DMS114 treated with DMSO at 0.1 percent for 48 hours (cell line): ENCODE results near the gene RBM33.

Experiments
- DNase-seq: peaks from one replicate; lab custom pipeline; 2025; ENCODE audit not compliant: unreplicated experiment; lab: John Stamatoyannopoulos, UW

The RBM33 gene

DNA sequence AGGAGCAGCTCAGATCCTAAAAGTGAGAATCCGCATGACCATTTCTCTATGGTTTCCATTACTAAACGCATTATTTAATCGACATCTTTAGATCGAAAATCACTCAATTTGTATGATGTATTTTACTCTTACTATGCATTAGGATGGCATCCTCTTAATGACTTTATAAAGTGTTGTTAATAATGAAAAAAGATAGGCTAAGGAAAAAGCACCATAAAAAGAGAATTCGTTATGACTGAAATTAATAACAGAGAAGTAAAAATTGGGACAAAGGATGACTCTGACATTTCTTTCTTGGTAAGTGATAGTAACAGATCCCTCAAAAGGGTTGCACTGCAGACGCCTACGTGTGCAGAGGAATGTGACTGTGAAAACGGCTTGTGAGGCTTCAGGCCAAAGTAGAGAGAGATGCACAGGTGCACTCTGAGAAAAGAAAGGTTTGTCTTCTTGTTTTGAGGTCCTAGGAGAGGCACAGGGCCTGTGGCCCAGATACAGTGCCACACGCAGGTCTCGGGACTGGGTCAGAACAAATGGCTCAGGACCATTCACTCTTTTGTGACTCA lies 23.0 kb upstream of the RBM33 start:
- DNase-seq: no peak

DNA sequence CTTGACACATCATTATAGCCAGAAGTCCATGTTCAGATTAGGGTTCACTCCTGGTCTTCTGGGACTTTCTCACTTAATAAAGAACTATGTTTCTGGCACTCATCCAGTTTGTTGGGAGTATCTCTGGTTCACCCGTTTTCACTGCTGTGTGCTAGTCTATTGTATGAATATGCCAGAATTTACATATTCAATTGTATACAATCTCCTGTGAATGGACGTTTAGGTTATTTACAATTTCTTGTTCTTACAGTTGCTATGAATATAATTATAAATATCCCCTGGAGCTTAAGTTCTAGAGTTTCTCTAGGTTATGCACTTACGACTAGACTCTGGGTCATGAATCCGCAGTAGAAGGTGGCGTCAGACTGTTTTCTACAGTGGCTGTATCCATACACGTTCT lies 20.0 kb upstream of the RBM33 start:
- no peak for DNase-seq

DNA sequence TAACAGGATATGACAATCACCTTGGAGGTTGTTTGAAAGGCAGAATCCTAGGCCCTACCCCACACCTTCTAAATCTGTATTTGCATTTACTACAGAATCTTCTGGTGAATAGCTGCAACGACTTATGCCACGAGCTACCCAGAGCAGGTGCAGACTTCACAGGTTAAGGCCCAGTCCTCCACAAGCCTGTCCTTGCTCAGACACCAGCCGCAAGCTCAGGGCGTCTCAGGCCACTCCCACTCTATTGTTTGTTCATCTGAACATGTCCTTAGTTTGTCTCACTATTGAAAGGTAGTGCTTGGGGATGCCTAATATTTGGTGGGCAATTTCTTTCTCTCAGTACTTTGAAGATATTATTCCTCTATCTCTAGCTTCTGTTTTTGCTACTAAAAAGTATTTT lies 18.9 kb upstream of the RBM33 start:
- no peak for DNase-seq

DNA sequence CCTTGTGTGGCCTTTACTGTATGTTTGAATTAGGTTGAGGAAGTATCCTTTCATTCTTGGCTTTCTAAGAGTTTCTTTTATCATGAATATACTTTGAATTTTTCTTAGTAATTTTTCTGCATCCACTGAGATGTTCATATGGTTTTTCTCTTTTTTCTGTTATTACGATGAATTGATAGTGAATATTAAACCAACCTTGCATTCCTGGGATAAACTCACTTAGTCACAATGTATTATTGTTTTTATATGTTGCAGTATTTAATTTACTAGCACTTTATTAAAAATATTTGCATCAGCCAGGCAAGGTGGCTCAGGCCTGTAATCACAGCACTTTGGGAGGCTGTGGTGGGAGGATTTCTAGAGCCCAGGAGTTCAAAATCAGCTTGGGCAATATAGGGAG lies 15.3 kb upstream of the RBM33 start:
- no peak for DNase-seq

DNA sequence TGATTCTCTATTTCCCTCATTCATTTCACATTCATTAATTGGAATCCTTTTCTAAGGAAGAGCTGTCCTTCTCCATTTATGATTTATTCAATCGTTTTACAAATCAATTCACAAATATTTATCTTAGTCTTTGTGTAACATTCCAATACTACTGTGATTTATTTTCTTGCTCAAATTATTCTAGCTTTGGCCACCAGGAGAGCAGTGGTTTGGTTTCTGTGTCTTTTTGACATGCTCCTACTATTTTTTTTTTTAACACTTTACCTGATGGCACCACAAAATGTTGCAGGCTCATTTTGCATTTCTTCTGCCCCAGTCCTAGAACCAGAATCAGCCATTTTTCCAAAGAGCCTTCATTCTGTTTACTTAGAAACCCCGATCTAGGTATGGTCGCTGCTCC lies 13.3 kb upstream of the RBM33 start:
- DNase-seq: no peak

DNA sequence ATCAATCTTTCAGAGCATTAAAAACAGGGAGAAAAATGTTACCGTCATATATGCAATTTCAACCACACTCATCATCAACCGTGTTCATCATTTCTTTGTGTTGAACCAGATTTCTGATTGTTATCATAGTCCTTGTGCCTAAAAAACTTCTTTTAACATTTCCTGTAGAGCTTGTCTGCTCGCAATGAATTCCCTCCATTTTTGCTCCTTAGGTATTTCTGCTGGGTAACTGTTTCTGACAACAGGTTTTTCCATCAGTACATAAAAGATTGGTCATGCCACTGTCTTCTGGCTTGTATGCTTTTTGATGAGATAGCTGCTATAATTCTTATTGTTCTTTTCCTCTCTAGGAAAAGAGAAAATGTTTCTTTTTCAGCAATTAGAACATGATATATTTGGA lies 8.6 kb upstream of the RBM33 start:
- DNase-seq: no peak

DNA sequence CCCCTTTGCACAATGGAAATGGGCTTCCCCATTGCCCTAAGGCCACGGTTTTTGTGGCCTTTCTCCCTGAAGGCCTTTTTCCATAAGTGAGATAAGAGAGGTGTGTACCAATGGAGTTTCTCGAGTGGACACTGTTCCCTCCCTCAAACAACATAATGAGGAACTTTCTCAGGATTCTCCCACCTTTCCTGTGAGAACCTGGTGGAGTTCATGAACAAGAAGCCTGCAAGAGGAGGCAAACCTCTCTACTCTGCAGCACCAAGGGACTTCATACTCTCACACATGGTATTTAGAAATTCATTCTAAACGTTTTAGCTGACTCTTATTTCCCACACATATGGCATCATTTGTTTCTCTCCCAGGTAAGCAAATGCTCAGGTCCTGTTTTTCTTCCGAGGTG lies 7.3 kb upstream of the RBM33 start:
- no peak for DNase-seq

DNA sequence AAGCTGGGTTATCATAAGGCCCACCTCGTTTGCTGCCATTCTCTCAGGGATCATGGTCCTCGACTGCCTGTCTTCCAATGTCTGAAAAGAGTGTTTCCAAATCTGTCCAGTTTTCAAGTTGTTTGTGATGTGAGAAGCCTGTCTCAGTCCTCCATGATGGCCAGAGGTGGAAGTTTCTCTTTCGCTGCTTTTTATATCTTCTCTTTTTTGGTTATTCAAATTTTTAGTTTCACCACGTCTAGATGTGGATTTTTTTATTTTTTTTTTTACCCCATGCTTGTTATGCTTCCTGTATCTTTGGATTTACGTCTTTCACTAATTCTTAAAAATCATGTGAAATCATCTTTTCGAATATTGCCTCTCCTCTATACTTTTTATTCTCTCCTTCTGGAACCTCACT lies 6.1 kb upstream of the RBM33 start:
- DNase-seq: no peak

DNA sequence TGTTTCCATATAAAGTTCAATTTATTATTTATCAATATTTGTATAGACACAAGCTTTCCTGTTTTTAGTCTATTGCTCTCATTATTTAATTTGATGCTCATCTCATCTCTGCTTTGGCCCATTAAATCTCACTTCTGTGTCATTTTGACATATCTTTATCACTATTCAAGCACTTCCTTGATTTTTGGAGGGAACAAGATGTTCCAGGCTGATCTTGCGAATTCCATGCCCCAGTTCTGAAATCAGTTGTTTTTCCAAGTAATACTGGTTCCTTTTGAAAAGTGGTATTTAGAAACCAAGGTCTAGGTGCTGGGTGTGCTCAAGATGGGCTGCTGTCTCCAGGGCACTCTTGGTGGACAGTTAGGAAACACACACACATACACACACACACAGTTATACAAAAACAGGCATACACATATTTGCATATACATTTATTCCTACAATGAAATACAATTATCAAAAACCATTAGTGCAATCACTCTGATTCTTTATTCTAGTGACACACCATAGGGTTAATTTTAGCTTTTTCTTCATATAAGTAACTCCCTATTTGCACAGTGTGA lies 4.4 kb upstream of the RBM33 start:
- DNase-seq: no peak

DNA sequence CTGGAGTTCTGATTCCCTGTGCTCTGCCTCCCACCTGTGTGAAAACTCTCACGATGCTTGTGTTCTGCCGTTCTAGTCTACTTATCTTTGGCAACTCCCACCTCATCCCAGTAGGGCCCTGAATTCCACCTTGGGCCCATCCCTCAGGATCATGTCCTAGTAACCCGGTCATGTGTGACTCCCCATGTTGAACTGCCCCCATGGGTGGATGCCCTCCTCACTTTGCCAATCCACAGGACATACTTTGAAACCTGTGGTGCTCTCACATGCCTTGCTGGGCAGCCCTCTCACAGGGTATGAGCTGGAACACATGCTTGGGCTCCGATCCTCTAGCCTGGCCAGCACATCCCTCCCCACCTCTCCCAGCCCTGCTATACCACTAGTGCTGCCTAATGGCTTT lies 3.8 kb upstream of the RBM33 start:
- no peak for DNase-seq

DNA sequence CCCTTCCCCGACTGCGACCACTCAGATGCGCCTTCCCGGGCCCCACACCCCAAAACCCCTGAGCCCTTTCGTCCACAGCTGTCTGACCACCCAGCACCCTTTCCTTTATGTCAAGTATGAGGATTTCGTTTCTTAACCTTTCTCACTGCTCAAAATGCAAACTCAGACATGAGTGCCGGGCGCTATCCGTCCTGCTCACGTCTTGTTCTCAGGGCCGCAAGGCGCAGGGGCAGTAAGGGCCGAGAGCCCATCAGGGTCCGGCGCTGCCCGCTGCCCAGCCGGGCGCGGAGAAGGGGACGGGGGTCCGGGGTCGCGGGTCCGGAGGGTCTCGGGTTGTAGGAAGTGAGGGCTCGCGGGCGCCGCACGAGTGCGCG lies 670 bp upstream of the RBM33 start:
- no peak for DNase-seq

DNA sequence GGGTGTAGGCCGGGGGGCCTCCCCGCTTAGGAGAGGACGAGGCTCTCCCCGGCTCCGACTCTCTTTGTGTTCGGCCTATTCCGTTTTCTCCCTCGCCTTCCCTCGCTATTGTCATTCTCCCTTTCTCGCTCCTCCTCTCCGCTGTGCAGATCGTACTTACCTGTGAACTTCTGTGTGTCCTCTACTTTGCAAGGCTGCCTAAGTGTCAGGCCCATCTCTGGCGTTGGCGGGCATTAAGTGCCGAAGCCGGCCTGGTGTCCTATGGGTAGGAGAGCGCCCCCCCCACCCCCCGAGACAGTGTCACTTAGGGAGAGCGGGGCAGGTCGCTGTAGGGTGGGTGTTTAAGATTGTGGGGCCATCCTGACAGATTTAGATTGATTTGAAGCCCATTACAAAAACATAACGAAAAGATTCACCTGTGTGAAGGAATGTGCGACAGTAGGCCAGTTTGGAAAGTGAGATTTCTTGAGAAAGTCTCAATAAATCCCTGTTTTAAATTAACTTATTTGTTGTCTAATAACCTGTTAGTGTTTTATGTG lies 579 bp downstream of the RBM33 start:
- DNase-seq: peak; percentile 23

DNA sequence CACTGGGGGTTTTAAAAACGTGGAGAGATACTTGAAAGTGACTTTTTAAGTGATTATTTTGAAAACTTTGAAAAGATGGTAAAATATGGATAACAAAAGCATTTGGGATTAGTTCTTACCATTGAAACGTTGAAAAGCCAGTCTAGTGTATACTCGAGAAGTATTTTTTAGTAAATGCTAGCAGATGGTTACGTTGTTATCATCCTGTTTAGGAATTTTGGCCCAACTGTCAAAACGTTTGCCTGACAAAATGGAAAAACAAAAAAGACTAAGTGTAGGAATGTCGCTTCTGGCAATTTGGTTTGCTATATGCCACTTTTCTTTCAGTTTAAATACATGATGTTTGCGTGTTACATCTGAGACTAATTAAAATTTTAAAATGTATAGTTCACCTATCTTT lies 1.2 kb downstream of the RBM33 start:
- DNase-seq: no peak

DNA sequence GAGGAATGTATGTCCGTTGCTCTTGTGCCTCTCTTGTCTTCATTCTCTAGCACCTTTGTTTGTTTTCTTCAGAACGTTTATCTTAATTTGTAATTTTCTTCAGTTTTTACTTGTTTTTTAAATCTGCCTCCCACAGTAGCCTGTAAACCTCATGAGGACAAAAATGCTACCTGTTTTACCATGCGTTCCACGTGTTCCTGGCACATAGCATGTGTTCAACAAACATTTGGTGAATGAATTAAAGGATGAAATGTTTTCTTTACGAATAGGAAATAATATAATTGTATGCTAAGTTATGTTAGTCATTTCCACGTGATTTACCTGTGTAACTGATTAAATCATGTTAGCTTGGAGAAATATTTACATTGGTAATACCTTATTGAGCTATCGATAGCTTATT lies 2.2 kb downstream of the RBM33 start:
- no peak for DNase-seq

DNA sequence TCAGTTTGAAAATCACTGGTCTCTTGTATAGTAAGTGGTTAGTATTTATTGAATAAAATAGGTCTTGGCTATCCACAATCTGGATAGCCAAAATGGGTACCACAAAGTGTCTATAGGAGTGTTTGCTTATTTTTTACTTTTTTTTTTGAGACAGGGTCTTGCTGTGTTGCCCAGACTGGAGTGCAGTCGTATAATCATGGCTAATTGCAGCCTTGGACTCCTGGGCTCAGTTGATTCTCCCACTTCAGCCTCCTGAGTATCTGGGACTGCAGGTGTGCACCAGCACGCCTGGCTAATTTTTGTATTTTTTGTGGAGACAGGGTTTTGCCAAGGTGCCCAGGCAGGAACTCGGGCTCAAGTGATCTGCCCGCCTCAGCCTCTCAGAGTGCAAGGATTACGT lies 2.8 kb downstream of the RBM33 start:
- no peak for DNase-seq

DNA sequence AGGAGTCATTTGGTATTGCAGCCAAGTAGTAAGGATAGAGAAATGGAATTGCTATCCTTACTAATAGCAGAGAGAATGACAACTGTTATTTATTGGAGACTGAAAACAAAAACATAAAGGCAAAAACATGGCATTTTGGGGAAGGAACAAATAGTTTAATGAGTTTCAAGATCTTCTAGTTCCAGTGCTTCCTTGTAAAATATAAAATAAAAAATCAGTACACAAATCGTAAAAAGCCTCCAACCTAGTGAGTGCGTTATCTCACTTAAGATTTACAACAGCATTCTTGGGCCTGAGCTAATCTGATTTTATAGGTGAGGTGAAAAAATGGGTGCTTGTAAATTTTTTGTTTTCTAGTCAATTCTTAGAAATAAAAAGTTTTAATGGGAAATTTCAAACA lies 3.3 kb downstream of the RBM33 start:
- DNase-seq: no peak

DNA sequence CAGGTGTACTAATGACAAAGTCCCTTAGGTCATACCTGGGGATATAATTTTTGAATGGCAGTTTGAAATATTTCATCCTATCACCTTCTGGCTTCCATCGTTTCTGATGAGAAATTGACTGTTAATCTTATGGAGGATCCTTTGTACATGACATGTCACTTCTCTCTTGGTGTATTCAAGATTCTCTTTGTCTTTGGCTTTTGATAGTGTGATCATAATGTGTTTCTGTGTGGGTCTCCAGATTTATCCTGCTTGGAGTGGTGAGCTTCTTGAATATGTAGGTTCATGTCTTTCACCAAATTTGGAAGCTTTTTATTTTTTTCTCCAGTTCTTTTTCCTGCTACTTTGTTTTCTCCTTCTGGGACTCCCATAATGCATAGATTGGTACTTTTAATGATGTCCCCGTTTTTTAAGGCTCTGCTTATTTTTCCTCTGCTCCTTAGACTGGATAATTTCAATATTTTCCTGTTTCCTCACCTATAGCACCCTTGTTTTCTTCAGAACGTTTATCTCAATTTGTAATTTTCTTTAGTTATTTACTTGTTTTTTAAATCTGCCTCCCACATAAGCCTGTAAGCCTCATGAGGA lies 4.4 kb downstream of the RBM33 start:
- no peak for DNase-seq

DNA sequence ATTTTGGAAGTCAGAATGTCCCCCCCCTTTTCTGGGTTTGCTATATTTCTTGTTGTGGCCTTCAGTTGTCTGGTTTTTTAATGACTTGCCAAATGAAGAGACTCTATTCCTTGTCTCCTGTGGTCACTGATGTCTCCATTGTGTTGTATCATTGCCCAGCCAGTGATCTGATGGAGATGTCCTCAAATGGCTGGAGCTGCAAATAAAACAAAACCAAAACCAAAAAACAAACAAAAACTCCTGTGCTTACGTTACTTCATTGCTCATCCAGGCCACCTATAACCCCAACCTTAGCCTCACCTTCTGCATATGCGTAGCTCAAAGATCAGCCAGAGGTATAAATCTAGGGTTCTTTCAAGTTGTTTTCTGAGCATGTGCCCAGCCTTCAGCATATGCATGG lies 5.1 kb downstream of the RBM33 start:
- no peak for DNase-seq

DNA sequence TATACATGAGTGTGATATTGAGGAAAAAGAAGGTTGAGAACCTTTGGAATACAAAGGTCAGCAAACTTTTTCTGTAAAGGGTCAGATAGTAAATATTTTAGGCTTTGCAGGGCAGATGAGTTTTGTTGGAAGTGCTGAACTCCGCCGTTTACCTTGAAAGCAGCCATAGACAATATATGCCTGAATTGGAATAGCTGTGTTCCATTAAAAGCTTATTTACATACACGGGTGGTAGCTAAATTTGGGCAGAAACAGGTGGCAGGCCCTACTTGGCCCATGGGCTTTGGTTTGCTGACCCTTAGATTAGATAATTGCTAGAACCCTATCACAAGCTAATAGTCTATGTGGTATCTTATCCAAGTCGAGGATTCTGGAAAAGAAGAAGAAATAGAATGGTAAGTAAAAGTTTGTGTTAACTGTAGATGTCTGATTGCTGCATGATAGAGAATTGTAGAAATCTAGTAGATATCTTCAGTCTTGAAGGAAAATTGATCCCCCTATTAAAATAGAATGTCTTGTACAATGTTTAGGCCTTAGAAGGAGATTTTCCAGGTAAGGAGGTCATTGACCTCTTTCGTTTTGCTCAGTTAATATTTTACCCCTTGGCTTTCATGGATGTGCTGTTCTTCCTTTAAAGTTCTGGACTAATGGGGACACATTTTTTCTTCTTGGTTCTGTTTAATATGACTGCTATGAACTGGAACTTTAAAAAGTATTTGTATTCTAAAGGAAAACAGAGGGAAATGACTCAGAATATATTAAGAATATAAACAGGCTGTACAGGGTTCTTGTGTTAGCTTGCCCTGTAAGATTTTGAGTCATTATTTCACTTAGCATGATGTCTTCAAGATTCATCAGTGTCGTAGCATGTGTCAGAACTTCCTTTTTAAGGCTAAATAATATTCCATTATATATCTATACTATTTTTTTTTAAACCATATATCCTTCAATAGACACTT lies 8.0 kb downstream of the RBM33 start:
- DNase-seq: no peak

DNA sequence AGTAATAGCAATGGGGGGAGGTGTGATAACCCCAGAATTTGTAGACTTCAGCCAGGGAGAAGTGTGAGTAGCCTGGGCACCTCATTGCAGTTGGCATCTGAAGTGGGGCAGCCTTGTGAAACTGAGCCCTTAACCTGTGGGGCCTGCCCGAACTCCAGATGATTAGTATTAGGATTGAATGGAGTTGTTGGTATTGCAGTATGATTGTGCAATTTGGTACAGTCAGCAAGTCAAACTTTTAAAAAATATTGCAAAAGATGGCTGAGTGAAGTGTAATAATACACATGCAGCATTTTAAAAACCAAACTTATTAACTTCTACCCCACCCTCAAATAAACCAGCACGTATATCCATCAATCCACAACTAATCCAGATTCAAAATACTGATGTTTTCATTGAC lies 9.3 kb downstream of the RBM33 start:
- no peak for DNase-seq

DNA sequence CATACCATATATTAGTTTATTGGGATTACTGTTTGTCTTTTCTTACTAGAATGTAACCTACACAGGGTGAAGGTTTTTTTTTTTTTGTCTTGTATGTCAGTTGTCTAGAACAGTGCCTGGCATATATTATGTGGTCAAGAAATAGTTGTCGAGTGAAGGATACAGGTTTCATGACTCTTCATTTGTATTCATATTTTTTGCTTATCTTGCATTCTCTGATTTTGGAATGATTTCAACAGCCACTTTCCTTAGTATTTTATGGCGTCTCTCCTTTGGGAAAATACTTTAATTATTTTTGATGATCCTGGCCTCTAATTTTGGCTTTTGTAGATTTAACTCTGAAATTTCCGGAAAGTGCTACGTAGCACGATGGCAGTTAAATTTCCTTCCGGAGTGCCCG lies 12.4 kb downstream of the RBM33 start:
- no peak for DNase-seq
